ENCODE data around the gene HSD11B1L.

DNA sequence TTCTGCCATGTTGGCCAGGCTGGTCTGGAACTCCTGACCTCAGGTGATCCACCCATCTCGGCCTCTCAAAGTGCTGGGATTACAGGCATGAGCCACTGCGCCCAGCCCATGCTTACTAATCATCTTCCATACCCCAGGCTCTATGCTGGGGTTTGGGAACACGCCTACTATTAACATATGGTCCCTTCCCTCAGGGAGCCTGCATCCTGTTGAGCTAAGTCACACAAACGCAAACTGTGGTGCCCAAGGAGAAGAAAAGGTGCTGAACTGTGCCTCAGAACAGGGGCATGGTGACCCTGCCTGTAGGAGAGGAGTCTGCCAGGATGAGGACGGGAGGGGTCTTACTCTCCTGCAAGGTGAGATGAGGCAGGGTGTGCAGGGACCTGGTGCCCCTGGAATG is 6.1 kb upstream of the HSD11B1L start:
- TF ChIP-seq, protein P1, sequence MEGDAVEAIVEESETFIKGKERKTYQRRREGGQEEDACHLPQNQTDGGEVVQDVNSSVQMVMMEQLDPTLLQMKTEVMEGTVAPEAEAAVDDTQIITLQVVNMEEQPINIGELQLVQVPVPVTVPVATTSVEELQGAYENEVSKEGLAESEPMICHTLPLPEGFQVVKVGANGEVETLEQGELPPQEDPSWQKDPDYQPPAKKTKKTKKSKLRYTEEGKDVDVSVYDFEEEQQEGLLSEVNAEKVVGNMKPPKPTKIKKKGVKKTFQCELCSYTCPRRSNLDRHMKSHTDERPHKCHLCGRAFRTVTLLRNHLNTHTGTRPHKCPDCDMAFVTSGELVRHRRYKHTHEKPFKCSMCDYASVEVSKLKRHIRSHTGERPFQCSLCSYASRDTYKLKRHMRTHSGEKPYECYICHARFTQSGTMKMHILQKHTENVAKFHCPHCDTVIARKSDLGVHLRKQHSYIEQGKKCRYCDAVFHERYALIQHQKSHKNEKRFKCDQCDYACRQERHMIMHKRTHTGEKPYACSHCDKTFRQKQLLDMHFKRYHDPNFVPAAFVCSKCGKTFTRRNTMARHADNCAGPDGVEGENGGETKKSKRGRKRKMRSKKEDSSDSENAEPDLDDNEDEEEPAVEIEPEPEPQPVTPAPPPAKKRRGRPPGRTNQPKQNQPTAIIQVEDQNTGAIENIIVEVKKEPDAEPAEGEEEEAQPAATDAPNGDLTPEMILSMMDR (IDR thresholded peaks at IDR 0.05) = no peak
- TF ChIP-seq POLR2A (IDR thresholded peaks at IDR 0.05) = no peak
